BLaER1 treated with 17β-estradiol and CSF1 and Interleukin-3, amounts not matched to agents 10 nM and 100 nM (cell line): ENCODE data around the gene PRKAR2B.

Experiments used
- H3K27ac ChIP-seq, 11 experiments: shearing (Covaris generic); formaldehyde crosslinking; 2 replicates each; pipeline ENCODE4 v1.8.1; 2022
- H3K27me3 ChIP-seq, 11 experiments: shearing (Covaris generic); formaldehyde crosslinking; 2 replicates each; pipeline ENCODE4 v1.8.1; 2022
- H3K36me3 ChIP-seq, 11 experiments: shearing (Covaris generic); formaldehyde crosslinking; 2 replicates each; pipeline ENCODE4 v1.8.1; 2022
- H3K4me1 ChIP-seq, 10 experiments: shearing (Covaris generic); formaldehyde crosslinking; 2 replicates each; pipeline ENCODE4 v1.8.1; 2022
- H3K4me2 ChIP-seq, 11 experiments: shearing (Covaris generic); formaldehyde crosslinking; 2 replicates each; pipeline ENCODE4 v1.8.1; 2022
- H3K4me3 ChIP-seq, 10 experiments: shearing (Covaris generic); formaldehyde crosslinking; 2 replicates each; pipeline ENCODE4 v1.8.1; 2022
- H3K9ac ChIP-seq, 11 experiments: shearing (Covaris generic); formaldehyde crosslinking; 2 replicates each; pipeline ENCODE4 v1.8.1; 2022
- H3K9me3 ChIP-seq, 11 experiments: shearing (Covaris generic); formaldehyde crosslinking; replicated peaks in 1 of 11; 2 replicates each; pipeline ENCODE4 v1.8.1; 2022
- H4K20me1 ChIP-seq, 11 experiments: shearing (Covaris generic); formaldehyde crosslinking; 2 replicates each; pipeline ENCODE4 v1.8.1; 2022
- Cebpa-rat ChIP-seq, 11 experiments: shearing (Covaris generic); IDR thresholded peaks; 2 replicates each; pipeline ENCODE4 v1.8.1; 2022

Gene PRKAR2B

DNA sequence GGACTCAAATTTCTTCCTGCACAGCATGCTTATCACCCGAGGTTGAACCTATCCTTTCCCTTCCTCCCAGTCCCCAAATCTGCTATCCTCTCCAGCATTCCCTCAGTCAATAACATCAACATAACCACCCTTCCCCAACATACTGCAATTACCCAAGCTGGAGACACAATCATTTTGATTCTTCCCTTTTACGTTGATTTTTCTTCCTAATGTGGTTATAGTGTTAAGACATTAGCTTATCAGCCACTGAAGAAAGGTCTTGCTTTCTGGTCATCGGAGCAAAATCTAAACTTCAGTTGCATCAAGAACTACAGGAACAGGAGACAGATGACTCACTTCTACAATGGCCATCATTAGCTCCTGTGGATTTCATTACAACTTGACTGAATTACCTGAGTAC lies 120.8 kb downstream of the PRKAR2B start:
- TF ChIP-seq Cebpa-rat (IDR thresholded peaks at IDR 0.05), result no peak
- H3K27ac ChIP-seq, result no peak overlapping the region
- no peaks in the 10 kb centered on the region for H3K27me3 ChIP-seq
- H3K4me3 ChIP-seq, result no peak overlapping the region
- H3K9ac ChIP-seq, result no peak overlapping the region
- no peaks in the 10 kb centered on the region for H3K36me3 ChIP-seq
- H4K20me1 ChIP-seq, result peaks cover 0 to 6% (median 4%) of the 10 kb centered on the region in 11 experiments; a peak in 11 of 22 replicates
- peaks cover 0 to 16% (median 8%) of the 10 kb centered on the region in 10 experiments; a peak in 14 of 20 replicates for H3K4me1 ChIP-seq
- no peaks in the 10 kb centered on the region for H3K9me3 ChIP-seq
- H3K4me2 ChIP-seq, result no peak overlapping the region

DNA sequence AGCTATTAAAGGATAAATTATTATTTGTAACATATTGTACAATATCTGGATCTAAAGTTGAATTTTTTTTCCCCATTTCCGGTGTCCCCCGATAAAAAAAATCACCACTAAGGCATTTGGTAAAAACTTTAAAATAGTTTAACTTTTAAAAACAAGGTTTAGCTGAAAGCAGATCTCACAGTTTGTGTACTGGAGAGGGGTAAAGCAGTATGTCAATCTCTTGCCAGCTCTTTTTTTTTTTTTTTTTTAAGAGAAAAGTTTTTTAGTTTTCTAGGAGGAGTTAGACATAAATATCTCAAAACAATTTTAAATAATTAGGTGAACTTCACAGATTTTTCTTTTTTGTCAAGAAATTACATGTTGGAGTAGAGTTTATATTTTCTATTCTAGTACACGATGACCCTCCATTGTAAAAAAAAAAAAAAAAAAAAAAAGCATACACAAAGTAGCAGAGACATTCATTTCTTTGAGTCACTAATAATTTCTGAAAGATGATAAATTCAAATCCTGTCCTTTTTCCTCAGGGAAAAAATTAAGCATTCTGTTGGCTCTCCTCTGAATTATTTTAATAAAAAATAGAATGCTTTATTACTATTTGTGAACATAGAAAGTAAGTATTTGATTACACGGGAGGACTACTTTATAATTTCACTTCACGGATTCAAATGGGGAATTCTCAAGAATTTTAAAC lies 122.4 kb downstream of the PRKAR2B start:
- H3K36me3 ChIP-seq, result peaks cover 0 to 9% (median 5%) of the 10 kb centered on the region in 11 experiments; a peak in 5 of 22 replicates
- peak overlapping the region; percentile 83 to 99 (median 93) for H3K9ac ChIP-seq
- no peaks in the 10 kb centered on the region for H3K9me3 ChIP-seq
- peak overlapping the region; percentile 63 to 83 (median 70) for H3K4me3 ChIP-seq
- H3K4me2 ChIP-seq, result peak overlapping the region; percentile 83 to 98 (median 94)
- TF ChIP-seq Cebpa-rat (IDR thresholded peaks at IDR 0.05), result no peak
- no peaks in the 10 kb centered on the region for H3K27me3 ChIP-seq
- H3K4me1 ChIP-seq, result peaks cover 8 to 28% (median 19%) of the 10 kb centered on the region in 10 experiments; a peak in 19 of 20 replicates
- peaks cover 0 to 22% (median 15%) of the 10 kb centered on the region in 11 experiments; a peak in 14 of 22 replicates for H4K20me1 ChIP-seq
- H3K27ac ChIP-seq, result peak overlapping the region; percentile 86 to 99 (median 94)

DNA sequence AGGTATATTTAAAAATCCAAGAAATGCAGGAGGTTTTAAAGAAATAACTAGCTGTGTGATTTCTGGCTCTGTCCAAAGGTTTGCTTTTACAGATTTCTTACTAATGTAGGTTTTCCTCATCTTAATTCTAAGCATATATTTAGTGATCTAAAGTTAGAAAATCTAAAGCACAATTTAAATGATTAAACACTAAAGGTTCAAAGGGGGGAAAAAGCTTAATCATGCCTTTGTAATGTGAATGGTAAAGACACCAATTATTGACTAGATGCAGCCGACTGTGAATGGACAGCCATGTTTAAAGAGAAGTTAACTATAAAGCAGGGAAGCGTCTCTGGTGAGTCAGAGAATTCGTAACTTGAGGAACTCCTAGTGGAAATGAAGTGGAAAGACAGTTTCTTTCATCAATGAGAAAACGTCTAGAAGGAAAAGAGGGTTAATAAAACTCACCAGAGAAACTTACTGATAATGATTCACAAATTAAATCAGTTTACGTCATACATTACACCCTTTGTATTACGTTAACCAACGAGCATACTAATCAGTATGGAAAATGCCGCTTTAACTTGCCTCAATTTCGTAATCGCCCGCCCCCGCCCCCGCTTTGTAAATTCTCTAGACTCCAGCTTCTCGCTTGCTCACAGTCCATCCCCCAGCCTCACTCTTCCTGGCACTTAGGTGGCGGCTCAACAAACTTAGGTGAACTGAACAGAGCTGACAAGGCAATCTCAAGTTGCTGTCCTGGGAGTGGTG lies 123.2 kb downstream of the PRKAR2B start:
- Histone ChIP-seq H3K27ac (peak overlapping the region; percentile 86 to 99 (median 94)), H3K9ac (peak overlapping the region; percentile 83 to 99 (median 93)), H3K4me3 (peak overlapping the region; percentile 63 to 83 (median 70))

DNA sequence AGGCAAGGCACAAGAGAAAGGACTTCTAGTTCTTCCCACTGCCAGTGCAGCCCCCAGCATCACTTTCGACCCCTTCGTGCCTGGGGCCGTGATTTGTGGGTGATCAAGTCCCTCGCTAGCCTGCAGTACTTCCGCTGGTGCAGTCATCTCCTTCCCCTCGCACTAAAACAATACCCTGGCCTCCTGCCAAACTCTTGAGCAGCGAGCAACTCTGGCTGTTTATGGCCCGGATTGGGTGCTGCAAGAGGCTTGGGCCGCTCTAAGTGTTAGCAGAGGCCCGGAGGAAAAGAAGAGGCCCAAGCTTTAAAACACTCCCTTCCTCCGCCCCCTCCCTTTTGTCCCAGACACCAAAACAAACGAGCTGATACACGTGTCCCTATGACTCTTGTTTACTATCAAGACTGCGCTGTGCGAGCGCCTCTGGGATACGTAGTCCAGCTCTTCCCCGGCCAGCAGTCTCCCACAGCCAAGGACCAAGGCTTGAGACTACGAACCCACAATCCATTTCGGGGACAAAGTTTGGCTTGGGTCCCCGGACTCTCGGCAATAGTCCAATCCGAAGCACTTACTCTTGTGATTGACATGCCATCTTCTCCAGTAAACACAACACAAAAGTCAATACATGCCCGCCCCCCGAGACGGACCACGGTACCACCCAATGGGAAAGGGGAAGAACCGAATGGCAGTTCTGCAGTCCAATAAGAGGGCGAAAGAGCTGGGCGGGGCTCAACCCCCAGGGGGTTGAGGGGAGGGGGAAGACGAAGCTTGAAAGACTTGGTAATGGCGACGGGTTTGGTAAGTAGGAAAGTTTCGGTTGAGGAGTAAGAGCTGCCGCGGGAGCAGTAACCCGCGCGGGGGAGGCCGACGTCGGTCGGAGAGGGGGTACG lies 124.0 kb downstream of the PRKAR2B start, which contains the start of gene HBP1:
TSS of gene HBP1 (plus strand) at position 771 of the 887 bp plus-strand sequence. CDS start 10,891 bp downstream, outside the sequence.
- H3K4me2 ChIP-seq, result peak within 1 kb of the TSS; percentile 83 to 98 (median 94)

More for the DNA sequence above, 123.2 kb downstream of the PRKAR2B start:
- H3K36me3 ChIP-seq, result peaks cover 0 to 9% (median 6%) of the 10 kb centered on the region in 11 experiments; a peak in 5 of 22 replicates
- H3K4me2 ChIP-seq, result peak overlapping the region; percentile 83 to 98 (median 94)
- H3K9me3 ChIP-seq, result no peaks in the 10 kb centered on the region
- peak in 5 of 11 experiments; percentile 14 to 63 (median 41); a peak in 5 of 22 replicates for TF ChIP-seq Cebpa-rat (IDR thresholded peaks at IDR 0.05)
- no peaks in the 10 kb centered on the region for H3K27me3 ChIP-seq
- H3K4me1 ChIP-seq, result peaks cover 8 to 28% (median 20%) of the 10 kb centered on the region in 10 experiments; a peak in 19 of 20 replicates
- peaks cover 0 to 30% (median 16%) of the 10 kb centered on the region in 11 experiments; a peak in 16 of 22 replicates for H4K20me1 ChIP-seq

DNA sequence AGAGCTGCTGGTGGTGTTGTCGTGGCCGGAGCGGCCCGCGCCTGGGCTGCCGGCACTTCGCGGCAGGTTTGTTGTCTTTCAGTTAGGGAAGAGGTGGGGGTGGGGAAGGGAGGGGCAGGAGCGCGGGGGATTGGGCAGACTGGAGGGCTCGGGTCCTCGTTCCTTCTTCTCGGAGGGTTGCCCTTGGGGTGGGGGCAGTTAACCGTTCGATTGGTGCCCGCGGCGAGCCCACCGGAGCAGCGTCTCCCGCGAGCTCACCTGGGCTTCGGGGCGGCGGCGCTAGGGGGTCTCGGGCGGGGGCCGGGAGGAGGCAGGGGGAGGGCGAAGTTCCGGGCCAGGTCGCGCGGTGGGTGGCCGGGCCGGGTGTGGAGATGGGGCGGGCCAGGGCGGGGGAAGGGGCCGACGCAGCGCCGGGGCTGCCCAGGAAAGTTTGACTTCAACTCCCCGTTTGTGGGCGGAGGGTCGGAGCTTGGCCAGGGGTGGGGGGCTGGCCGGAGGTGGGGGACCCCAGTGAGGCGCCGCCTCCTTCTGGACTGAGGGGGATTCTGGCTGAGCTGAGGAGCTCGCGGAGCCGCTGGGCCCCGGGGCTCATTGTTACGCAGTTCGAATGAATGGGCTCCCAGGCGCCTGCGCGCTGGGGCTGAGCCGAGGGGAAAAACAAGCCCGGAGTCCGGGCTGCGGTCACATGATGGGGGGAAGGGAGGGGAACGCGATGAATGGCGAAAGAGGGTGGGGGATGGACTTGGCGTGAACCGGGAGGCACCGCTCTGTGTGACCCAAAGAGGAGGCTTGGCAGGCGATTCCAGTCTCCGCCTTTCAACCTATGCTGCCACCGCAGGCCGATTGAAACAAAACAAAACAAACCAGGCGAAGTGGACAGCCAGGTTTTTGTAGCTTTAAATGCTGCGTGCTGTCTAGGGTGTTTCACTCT lies 124.9 kb downstream of the PRKAR2B start:
- no peaks in the 10 kb centered on the region for H3K27me3 ChIP-seq
- H3K9ac ChIP-seq, result peak overlapping the region; percentile 91 to 100 (median 98)
- H3K27ac ChIP-seq, result peak overlapping the region; percentile 81 to 99 (median 96)
- peaks cover 14 to 47% (median 32%) of the 10 kb centered on the region in 11 experiments; a peak in 21 of 22 replicates for H4K20me1 ChIP-seq
- peak overlapping the region; percentile 77 to 94 (median 80) for H3K4me2 ChIP-seq
- no peaks in the 10 kb centered on the region for H3K9me3 ChIP-seq
- H3K36me3 ChIP-seq, result peaks cover 0 to 22% (median 6%) of the 10 kb centered on the region in 11 experiments; a peak in 6 of 22 replicates
- peaks cover 8 to 45% (median 30%) of the 10 kb centered on the region in 10 experiments for H3K4me1 ChIP-seq
- H3K4me3 ChIP-seq, result peak overlapping the region; percentile 68 to 86 (median 81)
- peak in 7 of 11 experiments; percentile 12 to 57 (median 27); a peak in 6 of 22 replicates for TF ChIP-seq Cebpa-rat (IDR thresholded peaks at IDR 0.05)

More for the DNA sequence above, 124.0 kb downstream of the PRKAR2B start, which contains the start of gene HBP1:
- Histone ChIP-seq H4K20me1 (peaks cover 5 to 38% (median 23%) of the 10 kb centered on the region in 11 experiments; a peak in 17 of 22 replicates), H3K36me3 (peaks cover 0 to 13% (median 6%) of the 10 kb centered on the region in 11 experiments; a peak in 5 of 22 replicates), H3K4me3 (peak within 1 kb of the TSS; percentile 68 to 86 (median 81)), H3K9ac (peak within 1 kb of the TSS; percentile 91 to 100 (median 98)), H3K27ac (peak within 1 kb of the TSS; percentile 86 to 99 (median 96)), H3K4me1 (peaks cover 8 to 36% (median 27%) of the 10 kb centered on the region in 10 experiments; a peak in 19 of 20 replicates), H3K9me3 (no peaks in the 10 kb centered on the region), H3K27me3 (no peaks in the 10 kb centered on the region)
- TF ChIP-seq Cebpa-rat (IDR thresholded peaks at IDR 0.05), result no peak

DNA sequence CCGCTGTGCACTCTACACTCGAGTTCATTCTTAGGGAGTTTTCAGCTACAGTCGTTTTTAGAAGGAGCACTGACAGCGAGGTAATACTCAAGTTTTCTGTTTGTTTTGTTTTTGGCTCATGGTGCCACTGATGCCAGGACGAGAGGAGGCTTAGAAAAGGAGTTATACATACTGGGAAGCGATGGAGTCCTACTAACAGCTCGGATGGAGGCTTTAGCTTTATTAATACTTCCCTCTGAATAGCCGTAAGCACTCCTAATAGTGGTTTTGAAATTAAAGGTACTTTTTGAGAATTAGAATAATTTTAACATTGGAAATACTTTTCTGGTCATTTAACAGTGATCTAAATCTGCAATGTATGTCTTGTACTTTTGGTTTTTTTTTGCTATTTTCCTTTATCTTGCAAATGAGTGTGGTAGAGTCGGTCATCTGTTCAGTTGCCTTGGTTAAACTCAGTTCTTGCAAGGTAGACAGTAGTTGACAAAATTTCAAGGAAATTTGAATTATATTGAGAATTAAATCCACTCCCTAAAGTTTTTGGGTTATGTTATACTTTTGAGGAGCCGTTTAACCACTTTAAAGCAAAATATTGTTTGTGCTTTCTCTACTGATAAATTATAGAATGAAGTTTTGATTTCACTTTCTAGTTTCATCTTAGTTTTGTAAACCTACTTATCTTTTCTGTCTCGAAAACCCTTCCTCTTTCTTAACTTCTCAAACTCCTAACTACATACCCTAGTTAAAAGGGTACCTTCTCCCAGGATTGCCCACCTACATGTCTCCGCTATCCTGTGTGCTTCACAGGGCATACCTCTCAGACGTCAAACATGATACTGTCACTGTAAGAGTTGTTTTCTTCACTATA lies 125.8 kb downstream of the PRKAR2B start:
- peaks cover 22 to 56% (median 41%) of the 10 kb centered on the region in 11 experiments; a peak in 21 of 22 replicates for H4K20me1 ChIP-seq
- peak overlapping the region; percentile 77 to 94 (median 80) for H3K4me2 ChIP-seq
- no peak for TF ChIP-seq Cebpa-rat (IDR thresholded peaks at IDR 0.05)
- peaks cover 0 to 30% (median 6%) of the 10 kb centered on the region in 11 experiments; a peak in 6 of 22 replicates for H3K36me3 ChIP-seq
- H3K9me3 ChIP-seq, result no peaks in the 10 kb centered on the region
- peak overlapping the region; percentile 91 to 100 (median 98) for H3K9ac ChIP-seq
- H3K4me3 ChIP-seq, result peak overlapping the region; percentile 68 to 86 (median 81)
- peaks cover 8 to 54% (median 30%) of the 10 kb centered on the region in 10 experiments for H3K4me1 ChIP-seq
- H3K27me3 ChIP-seq, result no peaks in the 10 kb centered on the region
- H3K27ac ChIP-seq, result peak overlapping the region; percentile 81 to 99 (median 96); a peak in 21 of 22 replicates
